22Rv1 (cell line): Measurements from ENCODE around the gene PPP2R1B.

Source experiments
- ZFX ChIP-seq: fragments of 450-650 bp; IDR thresholded peaks from 2 replicates; pipeline ENCODE4 v1.6.1; 2017; ENCODE audit warnings: antibody characterized with exemption, borderline replicate concordance
- TF ChIP-seq, protein P1 (sequence below): fragments of 450-650 bp; IDR thresholded peaks from 2 replicates; pipeline ENCODE4 v1.5.1; 2017; ENCODE audit warnings: mild to moderate bottlenecking

DNA sequence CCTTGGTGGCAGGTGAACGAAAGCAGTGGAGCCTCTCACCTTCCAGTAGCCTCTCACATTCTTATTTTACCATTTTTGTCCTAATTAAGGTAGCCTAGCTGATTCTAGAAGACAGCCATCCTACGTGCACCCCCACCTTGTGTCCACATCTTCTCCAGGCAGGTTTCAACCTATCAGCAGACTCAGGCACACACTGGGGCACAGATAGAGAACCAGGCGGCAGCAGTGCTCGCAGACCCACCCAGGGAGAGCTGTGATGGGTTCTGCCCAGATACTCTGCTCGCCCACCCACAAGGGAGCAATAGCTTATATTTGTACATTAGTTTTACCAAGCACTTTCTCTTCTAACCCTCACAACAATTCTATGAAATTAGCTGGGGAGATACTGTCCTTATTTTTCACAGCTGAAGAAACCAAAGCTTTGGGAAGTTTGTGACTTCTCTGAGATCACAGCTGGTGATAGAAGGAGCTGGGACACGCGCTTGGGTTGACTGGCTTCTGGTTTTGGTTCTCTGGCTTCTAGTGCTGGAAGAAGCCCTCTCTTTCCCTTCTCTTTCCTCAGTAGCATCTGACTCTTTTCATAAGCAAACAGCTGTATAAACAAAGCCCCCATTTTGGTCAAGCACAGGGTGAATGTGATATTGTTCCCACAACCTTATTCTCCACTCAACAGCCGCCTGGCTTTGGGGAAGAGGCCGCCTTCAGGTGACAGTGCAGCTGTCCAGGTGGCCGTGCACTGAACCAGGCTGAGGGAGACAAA lies 36.9 kb downstream of the PPP2R1B start:
- TF ChIP-seq, protein P1, sequence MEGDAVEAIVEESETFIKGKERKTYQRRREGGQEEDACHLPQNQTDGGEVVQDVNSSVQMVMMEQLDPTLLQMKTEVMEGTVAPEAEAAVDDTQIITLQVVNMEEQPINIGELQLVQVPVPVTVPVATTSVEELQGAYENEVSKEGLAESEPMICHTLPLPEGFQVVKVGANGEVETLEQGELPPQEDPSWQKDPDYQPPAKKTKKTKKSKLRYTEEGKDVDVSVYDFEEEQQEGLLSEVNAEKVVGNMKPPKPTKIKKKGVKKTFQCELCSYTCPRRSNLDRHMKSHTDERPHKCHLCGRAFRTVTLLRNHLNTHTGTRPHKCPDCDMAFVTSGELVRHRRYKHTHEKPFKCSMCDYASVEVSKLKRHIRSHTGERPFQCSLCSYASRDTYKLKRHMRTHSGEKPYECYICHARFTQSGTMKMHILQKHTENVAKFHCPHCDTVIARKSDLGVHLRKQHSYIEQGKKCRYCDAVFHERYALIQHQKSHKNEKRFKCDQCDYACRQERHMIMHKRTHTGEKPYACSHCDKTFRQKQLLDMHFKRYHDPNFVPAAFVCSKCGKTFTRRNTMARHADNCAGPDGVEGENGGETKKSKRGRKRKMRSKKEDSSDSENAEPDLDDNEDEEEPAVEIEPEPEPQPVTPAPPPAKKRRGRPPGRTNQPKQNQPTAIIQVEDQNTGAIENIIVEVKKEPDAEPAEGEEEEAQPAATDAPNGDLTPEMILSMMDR: no peak
- no peak for TF ChIP-seq ZFX
